Superior temporal gyrus (tissue), 1 donor: ENCODE measurements around the gene EPHA10.
A peak's percentile ranks its signal among the peaks of the same experiment; 100 is the strongest.

Source experiments
- DNase-seq: peaks from one replicate; pipeline ENCODE4 v3.0.0-alpha.2; 2016; ENCODE audit errors: extremely low spot score

The EPHA10 gene

GRCh38 chr1:37764888-37765441 lies at the start of gene EPHA10:
Gene EPHA10, minus strand, starts transcription at chr1:37765120. Its CDS starts 54 bp downstream, at chr1:37765066.
- DNase-seq = peak; percentile 62

DNA sequence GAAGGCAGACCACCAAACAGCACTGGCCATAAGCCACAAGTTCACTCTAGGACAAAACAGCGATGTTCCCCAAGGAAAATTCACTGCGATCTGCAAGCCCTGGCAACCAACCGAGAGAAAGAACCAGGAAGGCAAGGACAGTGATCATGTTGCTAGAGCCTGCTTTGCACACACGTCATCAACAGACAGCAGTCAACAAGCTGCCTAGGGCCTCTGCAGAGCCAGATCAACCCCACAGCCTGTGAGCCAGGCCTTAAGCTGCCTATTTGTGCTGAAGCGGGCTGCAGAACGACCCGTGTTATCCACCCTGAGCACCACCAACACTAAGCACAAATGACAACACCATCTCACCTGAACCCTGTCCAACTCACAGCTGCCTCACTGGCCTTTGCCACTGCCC lies 49.3 kb upstream of the EPHA10 start:
- peak; percentile 75 for DNase-seq

DNA sequence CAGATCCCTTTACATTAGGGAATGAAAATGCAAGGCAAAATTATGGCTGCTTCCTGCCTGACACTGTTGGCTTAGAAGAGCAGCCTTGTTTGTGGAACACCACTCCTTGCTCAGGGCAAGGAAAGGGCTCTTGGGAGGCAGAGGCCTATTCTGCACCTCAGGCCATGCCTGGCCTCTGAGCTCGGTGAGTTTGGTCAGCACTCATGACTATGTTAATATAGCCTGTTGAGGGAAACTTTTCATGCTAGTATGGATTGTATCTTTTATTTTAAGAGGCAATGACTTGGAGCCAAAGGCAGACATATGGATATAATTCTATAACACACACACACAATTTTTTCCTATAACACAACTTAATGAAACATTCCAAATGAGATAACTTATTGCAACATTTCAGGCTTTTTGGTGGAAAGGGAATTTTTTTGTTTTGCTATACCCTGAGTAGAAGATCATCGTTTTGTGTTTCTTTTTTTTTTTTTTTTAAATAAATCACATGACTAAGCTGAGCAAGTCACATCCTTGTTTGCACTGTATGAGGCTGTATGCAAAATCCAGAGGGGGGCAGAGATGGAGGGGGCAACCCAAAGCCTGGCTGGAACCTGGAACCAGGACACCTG lies 48.7 kb upstream of the EPHA10 start:
- DNase-seq = peak; percentile 13

DNA sequence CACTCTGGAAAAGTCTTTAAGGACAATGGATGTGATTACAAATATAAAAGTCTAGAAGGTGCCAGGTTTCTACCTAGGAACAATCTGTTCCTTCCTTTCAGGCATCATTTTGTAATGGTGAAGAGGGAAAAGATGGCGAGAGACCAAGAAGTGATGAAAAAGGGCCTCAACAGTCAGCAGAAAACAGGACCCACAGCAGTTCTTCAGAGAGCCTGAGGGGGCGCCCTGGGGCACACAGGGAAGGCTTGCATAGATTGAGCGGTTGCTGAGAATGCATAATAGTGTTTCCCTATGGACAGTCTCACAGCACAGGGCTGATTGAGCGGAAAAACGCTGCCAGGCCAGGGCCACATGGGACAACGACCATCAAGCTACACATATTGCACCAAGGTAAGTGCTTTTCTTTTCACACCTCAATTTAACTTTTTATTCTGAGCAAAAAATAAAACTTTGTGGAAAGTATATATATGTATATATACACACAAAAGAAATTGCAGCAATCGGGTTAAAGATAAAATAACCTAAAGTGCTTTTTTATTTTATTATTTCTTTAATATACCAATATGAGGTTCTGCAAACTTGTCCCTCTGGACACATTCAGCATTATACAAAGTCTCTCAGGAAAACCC lies 46.2 kb upstream of the EPHA10 start:
- DNase-seq = peak; percentile 86

GRCh38 chr1:37809942-37810341 lies 45.0 kb upstream of the EPHA10 start:
- DNase-seq = no peak

DNA sequence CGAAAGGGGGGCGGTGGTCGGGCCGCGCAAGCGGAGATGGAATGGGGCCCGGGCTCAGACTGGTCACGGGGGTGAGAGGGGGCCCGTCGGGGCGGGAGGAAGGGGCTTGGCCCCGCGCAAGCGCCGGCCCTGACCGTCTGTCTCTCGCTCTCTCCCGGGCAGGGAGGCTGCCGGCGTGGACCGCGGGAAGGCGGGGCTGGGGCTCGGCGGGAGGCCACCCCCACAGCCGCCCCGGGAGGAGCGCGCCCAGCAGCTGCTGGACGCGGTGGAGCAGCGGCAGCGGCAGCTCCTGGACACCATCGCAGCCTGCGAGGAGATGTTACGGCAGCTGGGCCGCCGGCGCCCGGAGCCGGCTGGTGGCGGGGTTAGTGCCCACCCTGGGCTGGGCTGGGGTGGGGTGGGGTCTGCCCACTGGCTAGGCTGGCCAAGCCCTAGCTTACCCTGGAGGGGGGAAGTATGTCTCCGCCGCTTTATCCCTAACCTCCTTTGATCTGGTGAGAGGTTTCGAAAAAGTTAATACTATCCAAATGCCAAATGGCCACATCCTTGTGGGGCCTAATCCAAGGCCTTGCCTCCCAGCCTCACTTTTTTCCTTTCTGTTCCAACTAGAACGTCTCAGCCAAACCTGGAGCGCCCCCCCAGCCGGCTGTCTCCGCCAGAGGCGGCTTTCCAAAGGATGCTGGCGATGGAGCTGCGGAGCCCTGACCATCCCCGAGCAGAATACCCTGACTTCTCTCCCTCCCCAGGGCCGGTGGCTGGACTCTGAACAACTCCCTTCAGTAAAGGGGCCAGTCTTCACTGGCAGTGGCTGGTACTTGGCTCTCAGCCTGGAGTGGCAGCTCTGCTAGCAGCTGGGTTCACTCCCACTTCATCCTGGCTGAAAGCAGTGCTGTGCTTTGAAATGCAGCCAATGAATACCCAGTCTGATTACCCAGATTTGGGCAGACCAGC lies 43.7 kb upstream of the EPHA10 start:
- peak; percentile 95 for DNase-seq

- DNase-seq = peak; percentile 95
These were observed 42.8 kb upstream of the EPHA10 start, which contains the start of the genes C1orf122 and YRDC for GRCh38 chr1:37807555-37808368. Gene C1orf122, plus strand, starts transcription at chr1:37807790. Its CDS starts 615 bp downstream, at chr1:37808405. Gene YRDC, minus strand, starts transcription at chr1:37808208. Its CDS starts 28 bp downstream, at chr1:37808180.

- no peak for DNase-seq
These were observed 42.3 kb upstream of the EPHA10 start for GRCh38 chr1:37807220-37807554.

GRCh38 chr1:37802439-37802838 lies 37.5 kb upstream of the EPHA10 start:
- DNase-seq = no peak

DNA sequence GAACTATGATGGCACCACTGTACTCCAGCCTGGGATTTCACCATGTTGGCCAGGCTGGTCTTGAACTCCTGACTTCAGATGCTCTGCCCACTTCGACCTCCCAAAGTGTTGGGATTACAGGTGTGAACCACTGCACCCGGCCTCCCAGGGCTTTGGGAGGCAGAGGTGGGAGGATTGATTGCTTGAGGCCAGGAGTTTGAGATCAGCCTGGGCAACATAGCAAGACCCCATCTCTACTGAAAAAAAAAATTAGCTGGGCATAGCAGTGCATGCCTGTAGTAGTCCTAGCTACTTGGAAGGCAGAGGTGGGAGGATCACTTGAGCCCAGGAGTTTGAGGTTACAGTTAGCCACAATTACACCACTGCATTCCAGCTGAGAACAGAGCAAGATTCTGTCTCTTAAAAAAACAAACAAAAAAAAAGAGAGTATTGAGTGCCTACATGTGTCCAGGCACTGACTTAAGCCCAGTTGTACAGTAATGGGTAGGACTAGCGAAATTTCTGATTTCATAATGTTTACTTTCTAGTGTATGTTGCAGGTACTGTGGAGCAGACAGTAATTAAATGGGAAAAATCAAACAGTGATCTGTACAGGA lies 32.9 kb upstream of the EPHA10 start:
- DNase-seq = no peak

DNA sequence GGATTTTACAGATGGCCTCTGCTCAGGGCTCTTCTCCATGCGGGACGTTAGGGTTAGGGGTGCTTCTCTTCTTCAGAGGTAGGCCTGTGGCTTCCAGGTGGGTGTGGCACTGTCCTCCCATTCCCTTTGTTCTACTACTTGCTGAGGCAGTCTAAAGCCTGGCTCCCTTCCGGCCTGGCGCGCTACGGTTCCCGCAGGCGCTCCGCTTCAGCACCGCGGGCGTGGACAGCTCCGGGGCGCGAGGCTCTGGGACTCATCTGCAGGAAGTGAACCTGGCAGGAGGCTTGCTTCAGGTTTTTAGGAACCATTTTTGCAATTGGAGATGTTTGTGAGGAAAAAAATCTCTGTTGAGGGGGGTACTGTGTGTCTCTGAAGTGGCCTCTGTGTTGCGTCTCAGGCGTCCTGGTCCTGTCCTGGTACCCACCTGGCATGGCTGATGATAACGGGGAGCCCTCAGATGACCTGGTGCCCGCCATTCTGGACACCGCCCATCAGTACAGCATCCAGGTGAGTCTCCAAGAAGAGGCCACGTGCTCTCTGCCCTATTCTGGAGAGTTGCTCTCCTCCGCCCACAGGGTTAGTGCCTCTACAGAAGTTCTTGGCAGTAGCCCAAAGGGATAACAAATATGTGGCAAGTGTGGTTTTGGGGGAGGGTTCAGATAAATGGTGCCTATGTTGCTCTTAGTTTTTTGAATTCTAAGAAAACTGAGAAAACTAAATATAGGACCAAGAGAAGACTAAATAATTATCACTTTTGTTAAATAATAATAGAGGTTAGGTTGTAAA lies 30.6 kb upstream of the EPHA10 start:
- peak; percentile 37 for DNase-seq

DNA sequence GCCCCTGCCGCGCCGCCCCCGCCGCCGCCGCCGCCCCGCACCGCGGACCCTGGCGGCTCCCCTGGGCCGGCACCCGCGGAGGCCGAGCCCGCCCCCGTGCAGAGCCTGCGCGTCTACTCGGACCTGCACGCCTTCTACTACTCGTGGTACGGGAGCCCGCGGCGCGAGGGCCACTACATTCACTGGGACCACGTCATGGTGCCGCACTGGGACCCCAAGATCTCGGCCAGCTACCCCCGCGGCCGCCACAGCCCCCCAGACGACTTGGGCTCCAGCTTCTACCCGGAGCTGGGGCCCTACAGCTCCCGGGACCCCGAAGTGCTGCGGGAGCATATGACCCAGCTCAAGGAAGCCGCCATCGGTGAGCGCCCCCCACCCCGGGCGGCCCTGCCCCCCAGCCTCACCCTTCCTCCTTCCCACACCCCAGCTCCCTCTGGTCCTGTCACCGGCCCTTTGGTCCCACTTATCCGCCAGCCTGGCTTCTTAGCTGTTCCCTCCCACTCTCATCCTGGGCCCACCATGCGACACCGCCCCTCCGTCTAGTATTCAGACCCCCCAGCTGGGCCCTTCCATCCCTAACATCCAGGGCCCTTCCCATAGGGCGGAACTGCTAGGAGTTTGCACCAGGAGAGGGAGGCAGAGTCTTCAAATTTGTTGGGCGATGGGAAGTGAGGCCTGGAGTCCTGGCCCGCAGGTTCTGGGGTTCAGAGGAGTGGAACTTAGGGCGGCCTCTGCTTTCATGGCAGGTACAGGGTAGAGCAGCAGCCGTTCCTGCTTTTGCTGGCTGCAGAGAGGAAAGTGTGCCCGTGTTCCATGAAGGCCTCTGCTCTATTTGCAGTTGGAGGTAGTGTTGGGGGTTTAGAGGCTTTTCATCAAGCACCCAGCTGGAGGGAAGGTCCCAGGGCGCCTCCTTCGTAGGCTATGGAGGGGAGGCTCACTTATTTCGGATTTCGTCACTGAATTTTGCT lies 29.7 kb upstream of the EPHA10 start:
- peak; percentile 17 for DNase-seq

- peak; percentile 33 for DNase-seq
These were observed 29.0 kb upstream of the EPHA10 start, which contains the start of gene MANEAL for GRCh38 chr1:37793773-37794371. Gene MANEAL, plus strand, starts transcription at chr1:37793847. Its CDS starts 336 bp downstream, at chr1:37794183.

- no peak for DNase-seq
These were observed 28.2 kb upstream of the EPHA10 start for GRCh38 chr1:37792943-37793686.

GRCh38 chr1:37782491-37782890 lies 17.6 kb upstream of the EPHA10 start:
- DNase-seq = no peak

GRCh38 chr1:37778654-37779053 lies 13.7 kb upstream of the EPHA10 start:
- no peak for DNase-seq

- DNase-seq = no peak
These were observed 12.1 kb upstream of the EPHA10 start for GRCh38 chr1:37776946-37777516.
